HL-60 (cell line): ENCODE data around the gene S100A9.
A peak's percentile ranks its signal among the peaks of the same experiment; 100 is the strongest.

Experiments used
- DNase-seq, 2 experiments: peaks; one replicate each; pipeline ENCODE4 v3.0.0-alpha.2; 2010 to 2020; ENCODE audit warnings: low read depth in 1 of 2, low spot score in 1 of 2
- H3K27ac ChIP-seq: fragments of 250-450 bp; sonication (Bioruptor Pico); replicated peaks from 2 replicates; pipeline ENCODE4 v1.5.1; 2020; ENCODE audit warnings: mild to moderate bottlenecking, moderate library complexity
- H3K27me3 ChIP-seq: fragments of 250-450 bp; sonication (Bioruptor Pico); 2 replicates; pipeline ENCODE4 v1.5.1; 2021; ENCODE audit warnings: mild to moderate bottlenecking, moderate library complexity; ENCODE audit not compliant: insufficient read depth, poor library complexity, severe bottlenecking
- H3K4me3 ChIP-seq: replicated peaks from 2 replicates; pipeline ENCODE4 v1.5.1; 2011; ENCODE audit warnings: mild to moderate bottlenecking, control low read depth, low read length; ENCODE audit not compliant: insufficient read depth
- CTCF ChIP-seq: IDR thresholded peaks from one replicate; pipeline ENCODE4 v1.5.1; 2011; ENCODE audit warnings: low read length, control low read depth, inconsistent platforms; ENCODE audit not compliant: insufficient read depth
- GABPA ChIP-seq: IDR thresholded peaks from 2 replicates; pipeline ENCODE4 v1.6.1; 2012; ENCODE audit warnings: low read depth
- POLR2AphosphoS5 ChIP-seq: IDR thresholded peaks from 2 replicates; pipeline ENCODE4 v1.6.1; 2012; ENCODE audit warnings: low read depth
- REST ChIP-seq: IDR thresholded peaks from 2 replicates; pipeline ENCODE4 v1.6.1; 2012; ENCODE audit warnings: low read depth; ENCODE audit not compliant: insufficient replicate concordance
- SPI1 ChIP-seq: IDR thresholded peaks from 2 replicates; pipeline ENCODE4 v1.6.1; 2012; ENCODE audit warnings: low read depth, mild to moderate bottlenecking, borderline replicate concordance

The S100A9 gene

GRCh38 chr1:153322568-153322967, 35.1 kb upstream of the S100A9 start:
- H3K27me3 ChIP-seq, result no peaks in the 10 kb centered on the region
- no peak for TF ChIP-seq REST
- TF ChIP-seq GABPA, result no peak
- no peak for TF ChIP-seq POLR2AphosphoS5
- no peak for TF ChIP-seq CTCF
- no peak overlapping the region for H3K4me3 ChIP-seq
- H3K27ac ChIP-seq, result no peak overlapping the region
- DNase-seq, result no peak

- Histone ChIP-seq H3K27ac (no peak overlapping the region), H3K4me3 (no peak overlapping the region), H3K27me3 (no peaks in the 10 kb centered on the region)
- no peak for DNase-seq
- no peak for TF ChIP-seq REST
- no peak for TF ChIP-seq POLR2AphosphoS5
- no peak for TF ChIP-seq SPI1
- no peak for TF ChIP-seq CTCF
- TF ChIP-seq GABPA, result no peak
These were observed 32.7 kb upstream of the S100A9 start for GRCh38 chr1:153324912-153325311.

GRCh38 chr1:153333902-153334301, 23.8 kb upstream of the S100A9 start:
- Histone ChIP-seq H3K27me3 (no peaks in the 10 kb centered on the region), H3K27ac (no peak overlapping the region), H3K4me3 (no peak overlapping the region)
- peak; percentile 80 for TF ChIP-seq SPI1
- TF ChIP-seq POLR2AphosphoS5, result no peak
- no peak for DNase-seq

- Histone ChIP-seq H3K27me3 (no peaks in the 10 kb centered on the region), H3K4me3 (no peak overlapping the region), H3K27ac (no peak overlapping the region)
- DNase-seq, result no peak
- TF ChIP-seq REST (no peak), SPI1 (no peak), CTCF (no peak), GABPA (no peak), POLR2AphosphoS5 (no peak)
These were observed 21.0 kb upstream of the S100A9 start for GRCh38 chr1:153336650-153337049.
